ENCODE measurements around the gene CNN3. TPM values are rescaled to one million over a fixed set of nuclear protein-coding genes. Genes with fewer than 3 reads are reported as not detected.

Gene CNN3
- total RNA-seq, 2 experiments from 2014 or later: not detected

DNA sequence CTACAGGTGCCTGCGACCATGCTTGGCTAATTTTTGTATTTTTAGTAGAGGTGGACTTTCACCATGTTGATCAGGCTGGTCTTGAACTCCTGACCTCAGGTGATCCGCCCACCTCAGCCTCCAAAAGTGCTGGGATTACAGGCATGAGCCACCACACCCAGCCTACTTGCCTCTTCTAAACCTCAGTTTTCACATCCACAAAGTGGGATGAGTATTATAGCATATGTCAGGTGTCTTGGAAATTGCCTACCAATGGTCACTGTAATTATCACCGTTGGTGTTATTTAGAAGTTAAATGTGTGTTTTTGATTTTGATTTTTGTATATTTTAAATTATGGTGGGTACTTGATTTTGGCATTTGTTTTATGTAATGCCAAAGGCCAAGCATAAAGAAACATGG, 70.0 kb downstream of the CNN3 start:
- no peak for DNase-seq (ENCODE audit: low spot score)
- no peaks in the 10 kb centered on the region for H3K36me3 ChIP-seq (ENCODE audit: insufficient read depth, low read length)
- ChIA-PET POLR2A (no interaction called here), CTCF (ENCODE audit: unreplicated experiment) (interaction anchor here (1.2 kb wide), 1 partner anchor 137 kb away, joined by 3 read pairs; no protein-coding TSS in a partner anchor)
- no peaks in the 10 kb centered on the region for H4K20me1 ChIP-seq (ENCODE audit: insufficient read depth, low read length)
- H3K4me2 ChIP-seq (ENCODE audit: low read length): no peak overlapping the region
- no peak overlapping the region for H3K4me3 ChIP-seq (ENCODE audit: low read depth, low read length, poor library complexity, severe bottlenecking)
- H2AFZ ChIP-seq (ENCODE audit: low read length): no peak overlapping the region
- no peaks in the 10 kb centered on the region for H3K79me2 ChIP-seq (ENCODE audit: insufficient read depth, low read depth, low read length)
- no peak overlapping the region for H3K27ac ChIP-seq (ENCODE audit: low read depth, low read length, poor library complexity, severe bottlenecking)
- H3K4me1 ChIP-seq (ENCODE audit: insufficient read depth, low read length, poor library complexity, severe bottlenecking): no peaks in the 10 kb centered on the region
- no peak for TF ChIP-seq EZH2phosphoT487 (IDR thresholded peaks at IDR 0.05; ENCODE audit: borderline replicate concordance, low read depth, low read length)
- TF ChIP-seq, protein P1, sequence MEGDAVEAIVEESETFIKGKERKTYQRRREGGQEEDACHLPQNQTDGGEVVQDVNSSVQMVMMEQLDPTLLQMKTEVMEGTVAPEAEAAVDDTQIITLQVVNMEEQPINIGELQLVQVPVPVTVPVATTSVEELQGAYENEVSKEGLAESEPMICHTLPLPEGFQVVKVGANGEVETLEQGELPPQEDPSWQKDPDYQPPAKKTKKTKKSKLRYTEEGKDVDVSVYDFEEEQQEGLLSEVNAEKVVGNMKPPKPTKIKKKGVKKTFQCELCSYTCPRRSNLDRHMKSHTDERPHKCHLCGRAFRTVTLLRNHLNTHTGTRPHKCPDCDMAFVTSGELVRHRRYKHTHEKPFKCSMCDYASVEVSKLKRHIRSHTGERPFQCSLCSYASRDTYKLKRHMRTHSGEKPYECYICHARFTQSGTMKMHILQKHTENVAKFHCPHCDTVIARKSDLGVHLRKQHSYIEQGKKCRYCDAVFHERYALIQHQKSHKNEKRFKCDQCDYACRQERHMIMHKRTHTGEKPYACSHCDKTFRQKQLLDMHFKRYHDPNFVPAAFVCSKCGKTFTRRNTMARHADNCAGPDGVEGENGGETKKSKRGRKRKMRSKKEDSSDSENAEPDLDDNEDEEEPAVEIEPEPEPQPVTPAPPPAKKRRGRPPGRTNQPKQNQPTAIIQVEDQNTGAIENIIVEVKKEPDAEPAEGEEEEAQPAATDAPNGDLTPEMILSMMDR (conservative IDR thresholded peaks at IDR 0.05; ENCODE audit: low read length): no peak
- intact Hi-C loops (cut with micrococcal nuclease; ENCODE audit: unreplicated experiment): no loop called here
- no peaks in the 10 kb centered on the region for H3K9me3 ChIP-seq (ENCODE audit: low read length)
- BruUV-seq (replicated peaks): no TSS peak
- no peaks in the 10 kb centered on the region for H3K9me2 ChIP-seq (ENCODE audit: insufficient read depth, low read length)

DNA sequence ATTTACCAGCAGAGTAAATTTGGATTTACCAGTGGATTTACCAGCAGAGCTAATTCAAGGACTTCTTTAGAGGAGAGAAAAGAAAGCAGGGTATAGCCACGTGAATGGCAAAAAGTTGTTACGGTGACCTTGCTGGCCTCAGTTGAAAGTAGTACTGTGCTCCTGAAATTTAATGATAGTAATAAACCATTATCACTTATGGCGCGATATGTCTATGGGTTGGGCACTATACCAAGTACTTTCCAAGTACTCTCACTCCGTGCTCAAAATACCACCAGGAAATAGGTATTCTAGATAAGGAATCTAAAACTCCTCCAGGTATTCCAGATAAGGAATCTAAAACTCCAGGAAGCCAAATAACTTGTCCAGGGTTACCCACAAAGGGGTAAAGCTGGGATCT, 70.9 kb downstream of the CNN3 start:
- intact Hi-C loops (cut with micrococcal nuclease; ENCODE audit: unreplicated experiment): no loop called here
- no TSS peak for BruUV-seq (replicated peaks)
- Histone ChIP-seq H3K9me3 (ENCODE audit: low read length) (no peaks in the 10 kb centered on the region), H3K4me3 (ENCODE audit: low read depth, low read length, poor library complexity, severe bottlenecking) (no peak overlapping the region), H3K4me1 (ENCODE audit: insufficient read depth, low read length, poor library complexity, severe bottlenecking) (no peaks in the 10 kb centered on the region), H3K79me2 (ENCODE audit: insufficient read depth, low read depth, low read length) (no peaks in the 10 kb centered on the region), H2AFZ (ENCODE audit: low read length) (no peak overlapping the region), H3K9me2 (ENCODE audit: insufficient read depth, low read length) (no peaks in the 10 kb centered on the region), H3K27ac (ENCODE audit: low read depth, low read length, poor library complexity, severe bottlenecking) (no peak overlapping the region), H3K4me2 (ENCODE audit: low read length) (no peak overlapping the region), H3K36me3 (ENCODE audit: insufficient read depth, low read length) (no peaks in the 10 kb centered on the region), H4K20me1 (ENCODE audit: insufficient read depth, low read length) (no peaks in the 10 kb centered on the region)
- DNase-seq (ENCODE audit: low spot score): no peak
- CTCF ChIA-PET (ENCODE audit: unreplicated experiment): interaction anchor here (1.0 to 1.2 kb wide), 2 partner anchors 137 to 377 kb away, joined by 3 read pairs; no protein-coding TSS in a partner anchor
- POLR2A ChIA-PET: no interaction called here
- TF ChIP-seq, protein P1 (conservative IDR thresholded peaks at IDR 0.05; ENCODE audit: low read length): no peak
- TF ChIP-seq EZH2phosphoT487 (IDR thresholded peaks at IDR 0.05; ENCODE audit: borderline replicate concordance, low read depth, low read length): no peak

DNA sequence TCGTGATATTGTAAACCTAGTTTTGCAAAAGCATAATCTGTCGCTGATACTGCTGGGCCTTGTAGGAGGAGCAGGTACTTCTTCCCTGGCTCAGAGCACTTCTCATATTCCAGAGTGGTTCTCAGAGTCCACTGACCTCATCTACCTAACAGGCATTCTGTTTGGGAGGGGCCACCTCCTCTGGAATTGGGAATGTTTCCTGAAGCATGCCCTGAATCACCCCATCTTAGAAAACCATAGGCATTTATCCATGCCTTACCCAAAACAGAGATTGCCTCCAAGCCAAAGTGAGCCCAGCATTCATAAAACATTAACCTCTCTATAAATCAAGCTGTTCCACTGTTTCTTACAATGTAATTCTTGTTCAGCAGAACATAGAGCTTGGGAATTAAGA, 71.6 kb downstream of the CNN3 start:
- intact Hi-C loops (cut with micrococcal nuclease; ENCODE audit: unreplicated experiment): no loop called here
- Histone ChIP-seq H3K4me1 (ENCODE audit: insufficient read depth, low read length, poor library complexity, severe bottlenecking) (no peaks in the 10 kb centered on the region), H3K9me3 (ENCODE audit: low read length) (no peaks in the 10 kb centered on the region), H2AFZ (ENCODE audit: low read length) (no peak overlapping the region), H3K4me3 (ENCODE audit: low read depth, low read length, poor library complexity, severe bottlenecking) (no peak overlapping the region), H3K9me2 (ENCODE audit: insufficient read depth, low read length) (no peaks in the 10 kb centered on the region), H3K36me3 (ENCODE audit: insufficient read depth, low read length) (no peaks in the 10 kb centered on the region), H3K27ac (ENCODE audit: low read depth, low read length, poor library complexity, severe bottlenecking) (no peak overlapping the region), H4K20me1 (ENCODE audit: insufficient read depth, low read length) (no peaks in the 10 kb centered on the region), H3K79me2 (ENCODE audit: insufficient read depth, low read depth, low read length) (no peaks in the 10 kb centered on the region), H3K4me2 (ENCODE audit: low read length) (no peak overlapping the region)
- TF ChIP-seq, protein P1 (conservative IDR thresholded peaks at IDR 0.05; ENCODE audit: low read length): no peak
- no peak for TF ChIP-seq EZH2phosphoT487 (IDR thresholded peaks at IDR 0.05; ENCODE audit: borderline replicate concordance, low read depth, low read length)
- ChIA-PET POLR2A (interaction anchor here (0.6 to 0.7 kb wide), 3 partner anchors 145 to 284 kb away, joined by 3 to 4 read pairs (median 3); no protein-coding TSS in a partner anchor), CTCF (ENCODE audit: unreplicated experiment) (interaction anchor here (0.6 to 1.2 kb wide), 4 partner anchors 60 to 378 kb away, joined by 3 to 7 read pairs (median 3); no protein-coding TSS in a partner anchor)
- no TSS peak for BruUV-seq (replicated peaks)
- no peak for DNase-seq (ENCODE audit: low spot score)
